ENCODE results near the gene MBD4. TPM values are rescaled to one million over a fixed set of nuclear protein-coding genes. Genes with fewer than 3 reads are reported as not detected.

MBD4 gene
- total RNA-seq, 6 donors from 2014 or later, result 22.3 to 43.2 (median 34.6) TPM

DNA sequence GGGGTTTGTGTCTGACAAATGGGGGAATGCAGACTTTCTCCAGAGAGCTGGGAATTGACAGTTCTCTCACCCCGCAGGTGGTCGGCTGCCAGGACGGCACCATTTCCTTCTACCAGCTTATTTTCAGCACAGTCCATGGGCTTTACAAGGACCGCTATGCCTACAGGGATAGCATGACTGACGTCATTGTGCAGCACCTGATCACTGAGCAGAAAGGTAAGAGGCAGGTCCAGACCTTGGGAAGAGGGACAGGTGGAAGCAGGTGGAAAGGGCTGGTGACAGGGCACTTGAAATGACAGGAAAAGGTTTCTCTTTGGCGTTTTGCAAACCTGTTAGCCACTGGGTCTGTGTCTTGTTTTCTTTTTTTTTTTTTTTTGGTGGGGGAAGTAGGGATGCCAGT, 36.8 kb upstream of the MBD4 start:
- 93 to 95% methylated on average over 6 of the region's 6 CpGs for WGBS, 2 donors
- TF ChIP-seq EP300 (IDR thresholded peaks at IDR 0.05) (no peak), POLR2A (IDR thresholded peaks at IDR 0.05) (no peak), CTCF (IDR thresholded peaks at IDR 0.05) (no peak), POLR2AphosphoS5 (IDR thresholded peaks at IDR 0.05) (no peak)
- DNase-seq, result no peak
- H3K4me1 ChIP-seq, result peaks cover 0 to 6% (median 1%) of the 10 kb centered on the region in 4 donors
- no peak for ATAC-seq (ENCODE audit: low FRiP score in 2 of 2)
- H3K27ac ChIP-seq, result no peak overlapping the region
- no peaks in the 10 kb centered on the region for H3K9me3 ChIP-seq
- H3K36me3 ChIP-seq, result peaks cover 5 to 70% (median 38%) of the 10 kb centered on the region in 4 donors
- no peak overlapping the region for H3K4me3 ChIP-seq
- H3K27me3 ChIP-seq, result no peaks in the 10 kb centered on the region

DNA sequence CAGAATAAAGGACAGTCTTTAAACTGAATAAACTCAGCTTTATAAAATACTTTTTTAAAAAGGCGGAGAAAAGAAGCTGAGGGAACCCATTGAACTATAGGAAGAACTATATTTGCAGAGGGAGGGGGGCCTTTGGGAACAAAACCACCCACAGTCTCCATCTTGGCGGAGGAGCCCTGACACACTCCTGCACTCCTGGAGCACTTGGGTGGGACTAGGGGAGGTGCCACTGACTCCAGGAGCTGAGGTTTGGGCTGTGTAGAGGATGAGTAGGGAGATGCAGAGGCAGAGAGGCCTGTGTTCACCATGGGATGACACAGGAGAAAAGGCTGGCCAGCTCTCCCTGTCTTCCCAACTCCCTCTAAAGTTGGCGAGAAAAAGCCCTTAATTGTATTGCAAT, 36.1 kb upstream of the MBD4 start:
- H3K9me3 ChIP-seq, result no peaks in the 10 kb centered on the region
- no peak overlapping the region for H3K27ac ChIP-seq
- H3K4me1 ChIP-seq, result peaks cover 0 to under 1% (median 0%) of the 10 kb centered on the region in 4 donors
- DNase-seq (no peak), ATAC-seq (ENCODE audit: low FRiP score in 2 of 2) (no peak)
- H3K27me3 ChIP-seq, result no peaks in the 10 kb centered on the region
- 95 to 96% methylated on average over 3 of the region's 3 CpGs for WGBS, 2 donors
- TF ChIP-seq POLR2AphosphoS5 (IDR thresholded peaks at IDR 0.05), result no peak
- no peak for TF ChIP-seq EP300 (IDR thresholded peaks at IDR 0.05)
- peaks cover 7 to 72% (median 39%) of the 10 kb centered on the region in 4 donors for H3K36me3 ChIP-seq
- H3K4me3 ChIP-seq, result no peak overlapping the region

GRCh38 chr3:129474984-129475804, 35.4 kb upstream of the MBD4 start:
- 95 to 96% methylated on average over 10 of the region's 10 CpGs for WGBS, 2 donors

DNA sequence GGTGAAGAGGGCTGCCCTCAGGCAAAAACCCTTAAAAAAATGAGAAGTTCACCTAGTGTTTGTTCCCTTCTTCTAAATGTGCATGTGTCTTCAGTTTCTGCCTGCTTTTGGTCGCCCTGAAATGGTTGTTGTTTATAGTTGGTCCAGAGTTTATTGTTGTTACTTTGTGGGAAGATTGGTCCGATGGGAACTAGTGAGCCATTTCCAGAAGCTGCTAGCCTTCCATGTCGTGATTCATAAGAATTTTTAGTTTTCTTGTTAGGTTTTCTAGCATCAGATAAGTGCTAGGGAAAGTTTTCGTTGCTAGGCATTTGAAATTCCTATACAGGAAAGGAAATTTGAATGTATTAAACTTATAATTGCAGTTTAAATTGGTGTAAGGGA, 34.0 kb upstream of the MBD4 start:
- H3K4me1 ChIP-seq, result peaks cover 0 to 4% (median 0%) of the 10 kb centered on the region in 4 donors
- WGBS, 2 donors, result 61 to 80% methylated on average over 4 of the region's 4 CpGs
- H3K4me3 ChIP-seq, result no peak overlapping the region
- DNase-seq (no peak), ATAC-seq (ENCODE audit: low FRiP score in 2 of 2) (no peak)
- TF ChIP-seq POLR2A (IDR thresholded peaks at IDR 0.05) (no peak), POLR2AphosphoS5 (IDR thresholded peaks at IDR 0.05) (no peak), CTCF (IDR thresholded peaks at IDR 0.05) (no peak), EP300 (IDR thresholded peaks at IDR 0.05) (no peak)
- no peaks in the 10 kb centered on the region for H3K9me3 ChIP-seq
- H3K27ac ChIP-seq, result no peak overlapping the region
- no peaks in the 10 kb centered on the region for H3K27me3 ChIP-seq
- peaks cover 7 to 66% (median 31%) of the 10 kb centered on the region in 4 donors for H3K36me3 ChIP-seq

More at GRCh38 chr3:129474984-129475804, 35.4 kb upstream of the MBD4 start:
- Histone ChIP-seq H3K4me3 (no peak overlapping the region), H3K4me1 (no peaks in the 10 kb centered on the region), H3K36me3 (peaks cover 7 to 71% (median 35%) of the 10 kb centered on the region in 4 donors), H3K27me3 (no peaks in the 10 kb centered on the region), H3K27ac (no peak overlapping the region), H3K9me3 (no peaks in the 10 kb centered on the region)
- no peak for ATAC-seq (ENCODE audit: low FRiP score in 2 of 2)
- DNase-seq, result no peak
- TF ChIP-seq EP300 (IDR thresholded peaks at IDR 0.05) (no peak), POLR2A (IDR thresholded peaks at IDR 0.05) (no peak), CTCF (IDR thresholded peaks at IDR 0.05) (no peak), POLR2AphosphoS5 (IDR thresholded peaks at IDR 0.05) (no peak)

DNA sequence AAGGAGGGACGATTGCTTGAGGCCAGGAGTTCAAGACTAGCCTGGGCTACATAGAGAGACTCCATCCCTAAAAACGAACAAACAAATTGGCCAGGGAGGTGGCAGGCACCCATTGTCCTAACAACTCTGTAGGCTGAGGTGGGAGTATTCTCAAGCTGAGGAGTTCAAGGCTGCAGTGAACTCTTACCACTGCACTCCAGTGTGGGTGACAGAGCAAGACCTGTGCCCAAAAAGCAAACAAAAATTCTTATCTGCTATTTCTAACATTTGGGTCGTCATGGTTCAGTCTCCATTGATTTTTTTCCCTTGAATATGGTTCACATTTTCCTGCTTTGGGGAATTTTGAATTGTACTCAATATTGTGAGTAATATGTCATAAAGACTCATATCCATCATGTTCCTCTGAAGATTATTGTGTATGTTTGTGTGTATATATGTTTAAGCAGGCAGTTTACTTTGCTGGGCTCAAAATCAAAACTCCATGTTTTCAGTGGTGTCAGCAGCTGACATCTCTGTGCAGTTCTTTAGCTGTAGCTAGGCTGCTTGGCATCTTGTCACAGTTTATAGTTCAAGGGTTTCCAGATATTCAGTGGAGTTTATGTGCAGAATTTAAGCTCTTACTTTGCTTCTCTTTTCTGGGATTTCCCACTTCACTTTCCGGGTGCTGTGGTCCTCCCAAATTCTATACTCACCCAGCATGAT, 33.5 kb upstream of the MBD4 start:
- Histone ChIP-seq H3K9me3 (no peaks in the 10 kb centered on the region), H3K4me1 (peaks cover 0 to 4% (median 0%) of the 10 kb centered on the region in 4 donors), H3K27me3 (no peaks in the 10 kb centered on the region), H3K36me3 (peaks cover 7 to 61% (median 26%) of the 10 kb centered on the region in 4 donors), H3K4me3 (no peak overlapping the region), H3K27ac (no peak overlapping the region)
- TF ChIP-seq CTCF (IDR thresholded peaks at IDR 0.05) (no peak), POLR2AphosphoS5 (IDR thresholded peaks at IDR 0.05) (no peak), EP300 (IDR thresholded peaks at IDR 0.05) (no peak)
- WGBS, 2 donors, result 77 to 83% methylated on average over 4 of the region's 4 CpGs
- no peak for ATAC-seq (ENCODE audit: low FRiP score in 2 of 2)
- no peak for DNase-seq

Data from upper lobe of left lung (tissue), 6 donors.